ENCODE data around the gene GRAP2. TPM values are rescaled to one million over a fixed set of nuclear protein-coding genes. Genes with fewer than 3 reads are reported as not detected.
"Not testable (repeated sequence)": the region's sequence is repeated elsewhere in the genome, so short reads cannot be mapped to it uniquely, and the experiment has no call there.

Gene GRAP2
- total RNA-seq, 4 donors from 2014 or later: 1.4 to 5.8 (median 3.9) TPM

DNA sequence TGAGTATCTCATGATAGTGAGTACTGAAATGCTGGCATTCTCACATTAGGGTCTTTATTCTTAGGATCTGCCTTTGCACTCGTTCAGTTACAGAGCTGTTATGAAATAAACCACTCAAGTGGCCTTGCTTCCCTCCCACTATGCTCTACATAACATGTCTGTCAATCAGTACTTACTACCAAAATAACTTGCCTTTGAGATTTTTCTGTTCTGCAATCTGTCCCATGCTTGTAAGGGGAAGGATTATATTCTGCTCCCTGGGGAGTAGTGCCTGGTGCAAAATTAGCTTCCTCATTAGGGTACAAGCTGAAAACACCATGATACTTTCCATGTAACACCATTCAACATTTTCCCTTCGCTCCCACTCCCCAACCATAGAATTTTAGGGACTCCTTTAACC is 1.9 kb upstream of the GRAP2 start:
- H3K36me3 ChIP-seq: no peaks in the 10 kb centered on the region
- H3K9me3 ChIP-seq: no peaks in the 10 kb centered on the region
- 68% methylated on average over 2 of the region's 2 CpGs for WGBS
- no peaks in the 10 kb centered on the region for H3K4me1 ChIP-seq
- no peak overlapping the region for H3K27ac ChIP-seq (replicated peaks in 1 of 4)
- H3K4me3 ChIP-seq: no peak overlapping the region
- TF ChIP-seq, protein P1, sequence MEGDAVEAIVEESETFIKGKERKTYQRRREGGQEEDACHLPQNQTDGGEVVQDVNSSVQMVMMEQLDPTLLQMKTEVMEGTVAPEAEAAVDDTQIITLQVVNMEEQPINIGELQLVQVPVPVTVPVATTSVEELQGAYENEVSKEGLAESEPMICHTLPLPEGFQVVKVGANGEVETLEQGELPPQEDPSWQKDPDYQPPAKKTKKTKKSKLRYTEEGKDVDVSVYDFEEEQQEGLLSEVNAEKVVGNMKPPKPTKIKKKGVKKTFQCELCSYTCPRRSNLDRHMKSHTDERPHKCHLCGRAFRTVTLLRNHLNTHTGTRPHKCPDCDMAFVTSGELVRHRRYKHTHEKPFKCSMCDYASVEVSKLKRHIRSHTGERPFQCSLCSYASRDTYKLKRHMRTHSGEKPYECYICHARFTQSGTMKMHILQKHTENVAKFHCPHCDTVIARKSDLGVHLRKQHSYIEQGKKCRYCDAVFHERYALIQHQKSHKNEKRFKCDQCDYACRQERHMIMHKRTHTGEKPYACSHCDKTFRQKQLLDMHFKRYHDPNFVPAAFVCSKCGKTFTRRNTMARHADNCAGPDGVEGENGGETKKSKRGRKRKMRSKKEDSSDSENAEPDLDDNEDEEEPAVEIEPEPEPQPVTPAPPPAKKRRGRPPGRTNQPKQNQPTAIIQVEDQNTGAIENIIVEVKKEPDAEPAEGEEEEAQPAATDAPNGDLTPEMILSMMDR (IDR thresholded peaks at IDR 0.05): no peak
- TF ChIP-seq POLR2AphosphoS5 (IDR thresholded peaks at IDR 0.05): no peak
- TF ChIP-seq EP300 (IDR thresholded peaks at IDR 0.05): no peak
- TF ChIP-seq POLR2A (IDR thresholded peaks at IDR 0.05; ENCODE audit: low read depth): no peak
- H3K27me3 ChIP-seq: no peaks in the 10 kb centered on the region
- DNase-seq (ENCODE audit: extremely low spot score): no peak
- intact Hi-C loops (cut with DNase I): no loop called here

DNA sequence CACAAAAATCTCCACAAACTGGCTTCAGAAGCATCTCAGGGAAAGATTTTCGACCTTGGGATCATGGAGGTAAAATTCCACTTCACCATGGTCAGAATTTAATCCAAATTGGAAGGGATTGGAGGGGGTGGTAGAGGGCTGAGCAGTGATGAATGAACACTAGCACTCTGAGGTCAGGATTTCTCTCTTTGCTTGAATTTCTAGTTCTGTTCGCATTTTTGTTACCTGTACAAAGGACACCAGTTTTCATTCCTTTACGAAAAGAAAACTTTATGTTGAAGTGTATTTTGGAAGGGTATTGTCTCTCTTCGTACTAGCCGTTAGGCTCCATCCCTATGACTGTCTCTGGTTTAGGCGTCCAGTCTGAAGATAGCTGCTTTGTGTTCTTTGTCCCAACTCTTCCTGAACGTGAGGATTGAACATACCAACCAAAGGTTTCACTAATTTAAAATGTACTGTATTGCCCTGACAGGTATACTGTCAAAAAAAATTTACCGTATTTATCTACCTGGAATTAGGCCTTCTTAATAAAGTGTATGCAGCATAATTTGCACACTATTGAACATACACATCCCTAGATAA is 772 bp downstream of the GRAP2 start:
- 83% methylated on average over 8 of the region's 8 CpGs for WGBS
- TF ChIP-seq POLR2AphosphoS5 (IDR thresholded peaks at IDR 0.05) (no peak), POLR2A (IDR thresholded peaks at IDR 0.05; ENCODE audit: low read depth) (no peak), EP300 (IDR thresholded peaks at IDR 0.05) (no peak)
- TF ChIP-seq, protein P1 (IDR thresholded peaks at IDR 0.05): no peak
- no peak overlapping the region for H3K4me3 ChIP-seq
- no peak for DNase-seq (ENCODE audit: extremely low spot score)
- intact Hi-C loops (cut with DNase I): no loop called here
- H3K36me3 ChIP-seq: no peaks in the 10 kb centered on the region
- H3K27ac ChIP-seq (replicated peaks in 1 of 4): no peak overlapping the region
- H3K27me3 ChIP-seq: no peaks in the 10 kb centered on the region
- H3K9me3 ChIP-seq: no peaks in the 10 kb centered on the region
- no peaks in the 10 kb centered on the region for H3K4me1 ChIP-seq

DNA sequence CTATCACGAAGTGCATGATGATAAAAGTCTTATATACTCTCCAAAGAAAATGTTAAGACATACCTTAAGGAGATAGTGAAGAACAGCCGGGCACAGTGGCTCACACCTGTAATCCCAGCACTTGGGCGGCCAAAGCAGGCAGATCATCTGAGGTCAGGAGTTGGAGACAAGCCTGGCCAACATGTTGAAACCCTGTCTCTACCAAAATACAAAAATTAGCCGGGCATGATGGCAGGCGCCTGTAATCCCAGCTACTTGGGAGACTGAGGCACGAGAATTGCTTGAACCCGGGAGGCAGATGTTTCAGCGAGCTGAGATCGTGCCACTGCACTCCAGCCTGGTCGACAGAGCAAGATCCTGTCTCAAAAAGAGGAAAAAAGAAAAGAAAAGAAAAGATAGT is 3.1 kb downstream of the GRAP2 start:
- not testable (repeated sequence) for H3K4me3 ChIP-seq; H3K27ac ChIP-seq (replicated peaks in 1 of 4)

DNA sequence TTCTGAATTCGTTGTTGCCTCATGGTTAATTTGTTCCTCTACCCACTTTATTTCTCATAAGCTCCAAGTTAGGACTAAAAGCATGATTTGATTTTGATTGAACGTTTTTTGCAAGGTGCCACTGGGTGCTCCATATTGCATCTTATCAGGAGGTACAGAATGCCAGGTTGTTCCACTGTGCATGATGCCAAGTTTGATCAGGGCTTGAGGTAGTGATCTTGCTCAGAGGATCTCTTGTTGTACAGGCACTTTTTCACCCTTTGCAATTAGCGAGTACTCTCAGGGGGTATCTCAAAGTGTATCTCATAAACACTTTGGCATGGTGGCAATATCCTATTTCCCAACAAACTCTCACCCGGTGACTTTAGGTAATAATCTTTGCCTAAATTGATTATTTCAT is 4.0 kb downstream of the GRAP2 start:
- Histone ChIP-seq H3K4me3 (no peak overlapping the region), H3K36me3 (no peaks in the 10 kb centered on the region), H3K27ac (replicated peaks in 1 of 4) (no peak overlapping the region), H3K27me3 (peaks cover 0 to 10% (median 0%) of the 10 kb centered on the region in 4 donors), H3K9me3 (no peaks in the 10 kb centered on the region), H3K4me1 (no peaks in the 10 kb centered on the region)
- DNase-seq (ENCODE audit: extremely low spot score): no peak
- TF ChIP-seq POLR2A (IDR thresholded peaks at IDR 0.05; ENCODE audit: low read depth) (no peak), EP300 (IDR thresholded peaks at IDR 0.05) (no peak), POLR2AphosphoS5 (IDR thresholded peaks at IDR 0.05) (no peak)
- TF ChIP-seq, protein P1 (IDR thresholded peaks at IDR 0.05): no peak
- 83% methylated on average over 4 of the region's 4 CpGs for WGBS
- intact Hi-C loops (cut with DNase I): no loop called here

More for the DNA sequence above, 3.1 kb downstream of the GRAP2 start:
- H3K4me1 ChIP-seq; intact Hi-C loops (cut with DNase I); H3K9me3 ChIP-seq; H3K27me3 ChIP-seq; DNase-seq (ENCODE audit: extremely low spot score); H3K36me3 ChIP-seq: not testable (repeated sequence)
- WGBS: 88% methylated on average over 10 of the region's 10 CpGs

DNA sequence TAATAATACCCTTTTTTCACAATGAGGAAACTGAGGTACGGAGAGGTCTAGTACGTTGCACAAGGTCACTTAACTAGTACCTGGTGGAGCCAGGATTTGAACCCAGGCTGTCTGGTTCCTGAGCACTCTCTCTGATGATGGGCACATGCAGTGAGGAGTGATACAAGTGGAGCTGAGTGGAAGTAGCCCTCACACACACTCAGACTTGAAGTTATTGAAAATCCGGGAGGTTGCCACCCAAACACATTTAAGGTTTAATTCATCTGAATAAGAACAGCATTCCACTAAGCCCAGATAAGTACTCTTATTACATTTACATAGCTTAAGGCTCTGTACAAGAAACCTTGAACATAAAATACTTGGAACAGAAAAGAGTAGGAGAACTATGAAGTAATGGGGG is 4.8 kb downstream of the GRAP2 start:
- Histone ChIP-seq H3K4me3 (no peak overlapping the region), H3K4me1 (no peaks in the 10 kb centered on the region), H3K27ac (replicated peaks in 1 of 4) (no peak overlapping the region), H3K36me3 (no peaks in the 10 kb centered on the region), H3K27me3 (peaks cover 0 to 15% (median 0%) of the 10 kb centered on the region in 4 donors), H3K9me3 (no peaks in the 10 kb centered on the region)
- intact Hi-C loops (cut with DNase I): no loop called here
- WGBS: 98% methylated on average over 3 of the region's 3 CpGs
- no peak for DNase-seq (ENCODE audit: extremely low spot score)
- TF ChIP-seq POLR2A (IDR thresholded peaks at IDR 0.05; ENCODE audit: low read depth): no peak
- no peak for TF ChIP-seq EP300 (IDR thresholded peaks at IDR 0.05)
- TF ChIP-seq, protein P1 (IDR thresholded peaks at IDR 0.05): no peak
- no peak for TF ChIP-seq POLR2AphosphoS5 (IDR thresholded peaks at IDR 0.05)

Measured in esophagus muscularis mucosa (tissue), 4 donors.